22Rv1 (cell line): ENCODE results near the gene PLCD4.

Source experiments
- H3K27ac ChIP-seq: fragments of 450-650 bp; 2 replicates; pipeline ENCODE4 v1.5.1; 2017
- ZFX ChIP-seq: fragments of 450-650 bp; IDR thresholded peaks from 2 replicates; pipeline ENCODE4 v1.6.1; 2017; ENCODE audit warnings: antibody characterized with exemption, borderline replicate concordance
- TF ChIP-seq, protein P1 (sequence below): fragments of 450-650 bp; IDR thresholded peaks from 2 replicates; pipeline ENCODE4 v1.5.1; 2017; ENCODE audit warnings: mild to moderate bottlenecking

Gene PLCD4

DNA sequence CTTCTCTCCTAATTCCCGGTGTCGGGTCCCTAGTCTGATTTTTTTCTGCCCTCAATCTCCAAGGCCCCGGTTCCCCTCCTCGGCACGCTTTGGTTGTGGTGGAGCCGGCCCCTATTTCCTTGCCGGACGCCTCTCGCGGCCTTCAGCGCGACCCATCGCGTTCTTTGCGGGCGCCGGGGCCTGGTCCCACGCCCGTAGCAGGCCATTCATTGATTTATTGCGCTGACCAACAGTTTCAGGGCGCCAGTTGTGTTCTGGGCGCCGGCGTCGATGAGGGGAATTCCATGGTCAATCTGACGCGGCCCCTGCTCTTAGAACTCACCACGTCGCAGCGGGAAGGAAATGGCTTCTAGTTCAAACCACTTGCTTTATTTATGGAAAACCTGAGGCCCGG lies 38.7 kb upstream of the PLCD4 start:
- H3K27ac ChIP-seq = peak overlapping the region; percentile 88
- TF ChIP-seq, protein P1, sequence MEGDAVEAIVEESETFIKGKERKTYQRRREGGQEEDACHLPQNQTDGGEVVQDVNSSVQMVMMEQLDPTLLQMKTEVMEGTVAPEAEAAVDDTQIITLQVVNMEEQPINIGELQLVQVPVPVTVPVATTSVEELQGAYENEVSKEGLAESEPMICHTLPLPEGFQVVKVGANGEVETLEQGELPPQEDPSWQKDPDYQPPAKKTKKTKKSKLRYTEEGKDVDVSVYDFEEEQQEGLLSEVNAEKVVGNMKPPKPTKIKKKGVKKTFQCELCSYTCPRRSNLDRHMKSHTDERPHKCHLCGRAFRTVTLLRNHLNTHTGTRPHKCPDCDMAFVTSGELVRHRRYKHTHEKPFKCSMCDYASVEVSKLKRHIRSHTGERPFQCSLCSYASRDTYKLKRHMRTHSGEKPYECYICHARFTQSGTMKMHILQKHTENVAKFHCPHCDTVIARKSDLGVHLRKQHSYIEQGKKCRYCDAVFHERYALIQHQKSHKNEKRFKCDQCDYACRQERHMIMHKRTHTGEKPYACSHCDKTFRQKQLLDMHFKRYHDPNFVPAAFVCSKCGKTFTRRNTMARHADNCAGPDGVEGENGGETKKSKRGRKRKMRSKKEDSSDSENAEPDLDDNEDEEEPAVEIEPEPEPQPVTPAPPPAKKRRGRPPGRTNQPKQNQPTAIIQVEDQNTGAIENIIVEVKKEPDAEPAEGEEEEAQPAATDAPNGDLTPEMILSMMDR = no peak
- no peak for TF ChIP-seq ZFX

DNA sequence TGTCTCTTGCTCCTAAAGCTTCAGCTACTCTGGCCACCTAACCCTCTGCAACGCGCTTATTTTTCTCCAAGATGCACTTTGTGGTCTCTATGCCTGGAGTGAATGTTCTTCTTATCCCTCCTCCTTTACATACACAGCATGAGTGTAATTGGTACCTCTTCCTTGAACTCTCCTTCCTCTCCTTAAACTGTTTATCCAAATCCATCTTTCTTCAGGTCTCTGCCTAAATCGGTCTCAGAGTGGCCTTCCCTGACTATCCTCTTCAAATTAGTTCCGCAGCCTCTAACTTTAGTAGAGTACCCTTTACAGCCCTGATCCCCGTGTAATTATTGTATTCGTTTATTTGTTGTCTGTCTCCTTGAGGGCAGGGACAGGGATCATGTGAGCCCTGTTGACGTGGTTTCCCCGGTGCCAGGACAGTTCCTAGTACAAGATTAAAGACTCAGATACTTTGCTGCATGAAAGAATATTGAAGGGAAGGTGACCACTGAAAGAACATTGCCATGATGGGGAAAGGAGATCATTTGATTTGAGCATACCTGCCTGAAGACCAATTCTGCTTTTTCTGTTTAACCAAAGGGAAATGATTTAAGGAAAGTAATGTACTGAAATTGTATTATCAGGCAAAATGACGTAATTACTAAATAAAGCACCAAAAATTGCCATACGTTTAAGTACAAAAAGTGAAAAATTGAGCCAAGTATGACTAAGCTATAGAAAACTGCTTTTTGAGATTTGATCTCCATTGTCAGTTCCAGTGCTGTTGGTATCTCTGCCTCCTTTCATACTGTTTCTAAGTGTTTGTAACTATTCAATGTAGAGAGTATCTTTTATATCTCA lies 37.8 kb upstream of the PLCD4 start:
- H3K27ac ChIP-seq = peak overlapping the region; percentile 88
- no peak for TF ChIP-seq ZFX
- TF ChIP-seq, protein P1 = no peak

DNA sequence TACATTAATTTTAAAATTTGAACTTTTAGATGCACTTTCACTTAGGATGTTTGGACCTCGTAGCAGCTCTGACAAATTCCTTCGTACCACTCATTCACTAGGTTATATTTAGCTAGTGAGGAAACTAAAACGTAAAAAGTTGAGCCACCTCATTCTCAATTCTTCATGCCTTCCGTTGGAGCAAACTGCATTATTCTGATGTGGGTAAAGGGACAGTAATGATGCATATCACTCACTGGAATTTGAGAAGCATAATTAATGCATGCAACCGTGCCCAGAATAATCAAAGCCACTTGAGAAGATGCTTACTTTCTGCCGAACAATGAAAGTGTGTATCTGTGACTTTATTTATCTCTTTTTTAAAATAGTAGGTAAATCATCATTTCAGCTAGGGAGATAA lies 36.8 kb upstream of the PLCD4 start:
- no peak for TF ChIP-seq ZFX
- TF ChIP-seq, protein P1 = no peak
- H3K27ac ChIP-seq = no peak overlapping the region

DNA sequence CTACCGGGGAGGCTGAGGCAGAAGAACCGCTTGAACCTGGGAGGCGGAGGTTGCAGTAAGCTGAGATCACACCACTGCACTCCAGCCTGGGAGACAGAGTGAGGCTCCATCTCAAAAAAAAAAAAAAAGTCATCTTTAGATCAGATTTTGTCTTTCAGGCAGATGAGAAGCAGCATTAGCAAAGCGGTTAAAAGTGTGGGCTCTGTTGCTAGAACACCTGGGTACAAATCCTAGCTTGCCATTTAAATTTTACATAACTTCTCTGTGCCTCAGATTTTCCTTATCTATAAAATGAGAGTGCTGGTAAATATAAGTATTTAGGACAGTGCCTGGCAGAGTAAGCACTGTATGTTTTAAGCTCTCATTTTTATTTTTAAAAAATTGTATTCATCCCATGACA lies 30.8 kb upstream of the PLCD4 start:
- H3K27ac ChIP-seq = no peak overlapping the region
- no peak for TF ChIP-seq ZFX
- TF ChIP-seq, protein P1 = no peak

DNA sequence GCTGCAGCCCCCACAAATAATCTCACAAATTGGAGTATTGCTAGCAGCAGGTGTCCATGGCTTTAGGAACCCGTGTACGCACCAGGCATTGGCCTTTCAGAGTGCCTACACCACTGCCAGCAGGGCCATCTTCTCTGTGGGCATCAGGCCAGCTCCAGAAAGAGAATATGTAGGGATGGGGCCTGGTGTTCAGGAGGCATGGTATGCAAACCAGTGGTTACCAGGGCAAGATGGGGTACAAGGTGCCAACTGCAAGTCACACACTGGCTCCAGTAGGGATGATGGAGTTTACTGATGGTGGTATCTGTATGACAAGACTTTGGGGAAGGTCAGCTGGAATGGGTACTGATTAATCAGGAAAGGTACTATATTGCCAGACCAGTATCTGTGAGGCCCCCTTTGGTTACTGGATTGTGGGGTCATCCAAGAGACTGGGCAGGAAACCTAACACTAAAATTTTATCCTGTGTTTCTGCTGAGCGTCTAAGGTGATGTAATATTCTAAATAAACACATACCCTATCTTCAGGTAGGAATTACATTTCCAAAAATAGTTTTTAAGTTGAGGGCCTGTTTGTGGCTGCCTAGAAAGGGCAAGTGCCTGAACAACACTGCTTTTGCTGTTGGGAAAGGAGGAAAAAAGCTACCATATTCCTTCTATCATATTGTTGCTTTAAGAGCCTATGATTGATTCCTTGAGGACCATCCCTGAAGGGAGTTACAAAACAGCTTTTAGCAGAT lies 30.0 kb upstream of the PLCD4 start:
- peak overlapping the region; percentile 30 for H3K27ac ChIP-seq
- TF ChIP-seq, protein P1 = no peak
- no peak for TF ChIP-seq ZFX

DNA sequence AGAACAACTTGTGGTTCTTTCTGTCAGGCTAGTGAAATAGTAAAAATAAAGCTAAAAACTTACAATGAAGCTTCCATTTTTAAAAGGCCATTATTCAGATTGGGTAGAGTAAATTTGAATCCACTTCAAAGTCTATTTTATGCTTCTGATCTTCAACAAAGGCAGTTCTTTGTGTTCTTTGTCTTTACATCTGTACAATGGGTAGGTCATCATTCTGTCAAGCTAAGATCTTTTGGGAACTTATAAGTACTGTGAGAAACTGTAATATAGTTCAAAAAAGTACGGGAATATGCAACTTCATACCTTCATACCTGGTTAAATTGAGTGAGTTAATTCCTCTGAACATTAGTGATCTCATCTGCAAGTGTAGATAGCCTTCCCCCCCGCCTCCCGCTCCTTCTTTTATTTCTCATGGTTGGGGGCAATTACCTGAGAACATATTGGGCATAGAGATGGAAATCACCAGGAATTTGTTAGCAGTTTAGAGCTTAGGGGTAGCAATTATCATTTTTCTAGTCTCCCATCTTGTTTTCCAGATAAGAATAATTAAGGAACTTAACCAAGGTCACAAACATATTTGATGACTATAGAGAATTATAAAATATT lies 29.3 kb upstream of the PLCD4 start:
- H3K27ac ChIP-seq = peak overlapping the region; percentile 30
- TF ChIP-seq ZFX = no peak

DNA sequence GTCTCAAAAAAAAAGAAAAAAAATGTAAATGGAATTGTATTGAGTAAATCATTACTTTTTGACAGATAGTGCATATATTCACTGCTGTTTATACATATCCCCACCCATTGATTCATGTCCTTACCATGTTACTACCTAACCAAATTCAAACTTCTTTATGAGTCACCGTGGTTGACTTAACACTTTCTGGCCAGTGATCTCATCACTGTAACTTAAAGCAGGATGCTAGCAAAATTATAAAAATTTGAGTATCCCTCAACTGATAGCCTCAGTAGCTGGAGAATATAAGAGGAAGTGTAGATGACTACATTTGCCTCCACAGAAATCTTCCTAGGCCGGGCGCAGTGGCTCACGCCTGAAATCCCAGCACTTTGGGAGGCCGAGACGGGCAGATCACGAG lies 25.6 kb upstream of the PLCD4 start:
- TF ChIP-seq, protein P1 = no peak
- no peak for TF ChIP-seq ZFX

More for the DNA sequence above, 25.6 kb upstream of the PLCD4 start:
- H3K27ac ChIP-seq = no peak overlapping the region
